Nephron progenitor cell (in vitro differentiated cells): ENCODE measurements around the gene MORN2.

ENCODE experiments used
- DNase-seq: peaks from one replicate; pipeline ENCODE4 v3.0.0; 2021
- H3K27ac Mint-ChIP-seq: 2 replicates; pipeline ENCODE4 v1.8.0; 2021; ENCODE audit warnings: mild to moderate bottlenecking, moderate library complexity, mixed read lengths
- H3K27me3 Mint-ChIP-seq: 2 replicates; pipeline ENCODE4 v1.8.0; 2021; ENCODE audit warnings: mild to moderate bottlenecking, low read depth, mixed read lengths; ENCODE audit not compliant: poor library complexity
- H3K36me3 Mint-ChIP-seq: 2 replicates; pipeline ENCODE4 v1.8.0; 2021; ENCODE audit warnings: low read depth, mixed read lengths
- H3K4me1 Mint-ChIP-seq: 2 replicates; pipeline ENCODE4 v1.8.0; 2021; ENCODE audit warnings: mixed read lengths
- H3K4me3 Mint-ChIP-seq: 2 replicates; pipeline ENCODE4 v1.8.0; 2021; ENCODE audit warnings: mild to moderate bottlenecking, moderate library complexity, mixed read lengths
- H3K9me3 Mint-ChIP-seq: 2 replicates; pipeline ENCODE4 v1.8.0; 2021; ENCODE audit warnings: mild to moderate bottlenecking, moderate library complexity, mixed read lengths
- TF ChIP-seq, protein P1 (sequence below): fragments of 200-600 bp; sonication (generic); IDR thresholded peaks from 2 replicates; pipeline ENCODE4 v1.5.0; 2021; ENCODE audit warnings: antibody characterized with exemption

Gene MORN2

DNA sequence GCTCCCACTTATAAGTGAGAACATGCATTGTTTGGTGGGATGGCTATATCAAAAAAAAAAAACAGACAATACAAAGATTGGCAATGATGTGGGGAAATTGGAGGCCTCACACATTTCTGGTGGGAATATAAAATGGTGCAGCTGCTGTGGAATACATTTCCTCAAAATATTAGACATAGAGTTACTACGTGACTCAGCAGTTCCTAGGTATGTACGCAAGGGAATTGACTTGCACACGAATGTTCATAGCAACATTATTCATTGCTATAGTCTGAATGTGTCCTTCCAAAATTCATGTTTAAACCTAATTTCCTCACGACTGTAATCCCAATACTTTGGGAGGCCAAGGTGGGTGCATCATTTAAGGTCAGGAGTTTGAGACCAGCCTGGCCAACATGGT, 11.6 kb downstream of the MORN2 start:
- no peaks in the 10 kb centered on the region for H3K27me3 Mint-ChIP-seq
- no peaks in the 10 kb centered on the region for H3K4me1 Mint-ChIP-seq
- H3K9me3 Mint-ChIP-seq, result no peaks in the 10 kb centered on the region
- no peak for DNase-seq
- peaks cover 4% of the 10 kb centered on the region for H3K36me3 Mint-ChIP-seq
- no peak overlapping the region for H3K27ac Mint-ChIP-seq
- TF ChIP-seq, protein P1, sequence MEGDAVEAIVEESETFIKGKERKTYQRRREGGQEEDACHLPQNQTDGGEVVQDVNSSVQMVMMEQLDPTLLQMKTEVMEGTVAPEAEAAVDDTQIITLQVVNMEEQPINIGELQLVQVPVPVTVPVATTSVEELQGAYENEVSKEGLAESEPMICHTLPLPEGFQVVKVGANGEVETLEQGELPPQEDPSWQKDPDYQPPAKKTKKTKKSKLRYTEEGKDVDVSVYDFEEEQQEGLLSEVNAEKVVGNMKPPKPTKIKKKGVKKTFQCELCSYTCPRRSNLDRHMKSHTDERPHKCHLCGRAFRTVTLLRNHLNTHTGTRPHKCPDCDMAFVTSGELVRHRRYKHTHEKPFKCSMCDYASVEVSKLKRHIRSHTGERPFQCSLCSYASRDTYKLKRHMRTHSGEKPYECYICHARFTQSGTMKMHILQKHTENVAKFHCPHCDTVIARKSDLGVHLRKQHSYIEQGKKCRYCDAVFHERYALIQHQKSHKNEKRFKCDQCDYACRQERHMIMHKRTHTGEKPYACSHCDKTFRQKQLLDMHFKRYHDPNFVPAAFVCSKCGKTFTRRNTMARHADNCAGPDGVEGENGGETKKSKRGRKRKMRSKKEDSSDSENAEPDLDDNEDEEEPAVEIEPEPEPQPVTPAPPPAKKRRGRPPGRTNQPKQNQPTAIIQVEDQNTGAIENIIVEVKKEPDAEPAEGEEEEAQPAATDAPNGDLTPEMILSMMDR, result no peak
- no peak overlapping the region for H3K4me3 Mint-ChIP-seq

DNA sequence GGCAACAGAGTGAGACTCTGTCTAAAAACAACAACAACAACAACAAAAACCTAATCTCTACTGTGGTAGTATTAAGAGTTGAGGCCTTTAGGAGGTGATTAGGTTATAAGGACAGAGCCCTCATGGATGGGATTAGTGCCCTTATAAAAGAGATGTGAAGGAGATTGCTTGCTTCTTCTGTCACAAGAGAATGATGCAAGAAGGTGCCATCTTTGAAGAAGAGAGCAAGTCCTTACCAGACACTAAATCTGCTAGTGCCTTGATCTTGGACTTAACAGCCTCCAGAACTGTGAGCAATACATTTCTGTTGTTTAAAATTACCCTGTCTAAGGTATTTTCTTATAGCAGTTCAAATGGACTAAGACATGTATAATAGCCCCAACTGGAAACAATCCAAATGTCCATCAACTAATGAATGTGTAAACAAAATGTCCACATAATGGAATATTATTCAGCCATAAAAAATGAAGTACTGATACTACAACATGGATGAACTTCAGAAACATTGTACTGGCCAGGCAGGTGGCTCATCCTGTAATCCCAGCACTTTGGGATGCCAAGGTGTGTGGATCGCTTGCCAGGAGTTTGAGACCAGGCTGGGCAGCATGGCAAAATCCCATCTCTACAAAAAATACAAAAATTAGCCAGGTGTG, 12.3 kb downstream of the MORN2 start:
- Mint-ChIP-seq H3K27me3 (no peaks in the 10 kb centered on the region), H3K9me3 (no peaks in the 10 kb centered on the region), H3K4me1 (no peaks in the 10 kb centered on the region), H3K4me3 (no peak overlapping the region), H3K27ac (no peak overlapping the region), H3K36me3 (peaks cover 1% of the 10 kb centered on the region)
- TF ChIP-seq, protein P1, result no peak
- no peak for DNase-seq

DNA sequence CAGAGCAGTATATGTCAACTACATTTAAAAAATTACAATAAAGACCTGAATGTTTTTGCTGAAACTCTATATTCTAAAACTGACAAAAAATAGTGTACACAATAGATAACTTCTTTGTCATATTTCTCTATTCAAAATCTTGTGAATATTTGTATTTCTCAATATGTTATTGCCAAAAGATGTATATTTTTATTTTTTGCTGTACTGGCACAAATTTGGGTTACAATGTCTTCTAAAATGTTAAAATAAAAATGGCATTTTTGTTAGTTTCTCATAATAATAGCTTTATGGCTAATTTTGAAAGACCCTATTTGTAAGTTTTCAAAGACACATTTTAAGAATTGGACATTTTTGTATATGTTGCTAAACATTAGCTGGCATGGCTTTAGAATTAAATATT, 13.3 kb downstream of the MORN2 start:
- Mint-ChIP-seq H3K36me3 (no peaks in the 10 kb centered on the region), H3K4me3 (no peak overlapping the region), H3K27me3 (no peaks in the 10 kb centered on the region), H3K9me3 (no peaks in the 10 kb centered on the region), H3K4me1 (no peaks in the 10 kb centered on the region), H3K27ac (no peak overlapping the region)
- TF ChIP-seq, protein P1, result no peak
- DNase-seq, result no peak

DNA sequence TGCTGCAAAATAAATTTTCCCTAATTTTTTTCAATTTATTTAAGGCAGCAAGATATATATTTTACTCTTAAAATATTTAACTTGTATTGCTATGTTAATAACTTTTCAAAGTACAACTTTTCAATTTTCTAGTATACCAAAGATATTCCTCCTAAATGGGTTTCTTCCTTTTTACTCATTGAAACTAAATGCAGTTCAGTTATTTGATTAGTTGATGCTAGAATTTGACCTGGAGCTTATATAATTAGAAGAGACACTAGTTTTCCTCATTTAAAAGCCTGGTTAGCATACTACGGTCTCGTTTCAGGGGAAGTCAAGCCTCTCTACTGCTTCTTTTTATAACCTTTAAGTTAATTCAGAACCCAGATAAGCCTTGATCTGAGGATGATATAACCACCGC, 13.8 kb downstream of the MORN2 start, which contains the start of gene ARHGEF33:
ARHGEF33 (plus strand) TSS at position 301 of the 400 bp plus-strand sequence. CDS start 29,573 bp downstream, outside the sequence.
- Mint-ChIP-seq H3K4me3 (no peak within 1 kb of the TSS), H3K27ac (no peak within 1 kb of the TSS), H3K27me3 (no peaks in the 10 kb centered on the region), H3K4me1 (no peaks in the 10 kb centered on the region), H3K36me3 (no peaks in the 10 kb centered on the region), H3K9me3 (no peaks in the 10 kb centered on the region)
- TF ChIP-seq, protein P1, result no peak
- DNase-seq, result no peak

DNA sequence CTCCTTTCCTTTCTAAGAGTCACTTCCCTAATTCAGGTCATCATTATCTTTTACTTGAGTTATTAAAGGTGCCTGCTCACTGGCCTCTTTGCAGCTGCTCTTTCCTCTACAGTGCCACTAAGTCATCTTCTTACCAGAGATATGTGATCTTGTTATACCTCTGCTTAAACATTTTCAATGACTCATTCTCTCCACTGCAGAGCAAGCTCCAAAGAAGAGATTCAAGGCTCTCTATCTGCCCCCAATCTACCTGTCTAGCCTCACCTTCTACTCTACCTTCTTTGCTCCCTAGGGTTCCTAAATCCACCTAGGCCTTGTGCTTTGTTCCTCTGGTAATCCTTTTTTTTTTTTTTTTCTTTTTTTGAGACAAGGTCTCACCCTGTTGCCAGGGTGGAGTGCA, 17.0 kb downstream of the MORN2 start:
- Mint-ChIP-seq H3K36me3 (no peaks in the 10 kb centered on the region), H3K27me3 (no peaks in the 10 kb centered on the region), H3K4me3 (no peak overlapping the region), H3K9me3 (no peaks in the 10 kb centered on the region), H3K27ac (no peak overlapping the region), H3K4me1 (no peaks in the 10 kb centered on the region)
- no peak for DNase-seq
- TF ChIP-seq, protein P1, result no peak

DNA sequence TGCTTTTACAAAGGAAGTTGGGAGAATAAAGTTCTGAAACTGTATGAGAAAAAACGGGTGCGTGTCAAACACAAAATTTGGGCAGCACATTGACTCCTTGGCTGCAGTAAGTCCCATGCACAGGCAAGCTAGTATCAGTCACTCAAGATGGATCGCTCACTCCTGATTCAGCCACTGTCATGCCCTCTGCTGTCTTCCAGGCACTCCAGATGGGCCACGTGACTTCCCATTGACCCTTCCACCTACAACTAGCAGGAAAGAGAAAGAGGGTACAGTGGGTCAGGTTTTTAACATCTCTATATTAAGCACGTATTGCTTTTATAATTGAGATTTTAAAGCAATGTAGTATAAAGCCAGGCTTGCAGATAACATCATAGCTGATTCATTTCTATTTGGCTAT, 22.5 kb downstream of the MORN2 start:
- Mint-ChIP-seq H3K4me3 (no peak overlapping the region), H3K27ac (no peak overlapping the region), H3K27me3 (peaks cover 3% of the 10 kb centered on the region), H3K9me3 (no peaks in the 10 kb centered on the region), H3K4me1 (no peaks in the 10 kb centered on the region), H3K36me3 (no peaks in the 10 kb centered on the region)
- DNase-seq, result no peak
- TF ChIP-seq, protein P1, result no peak
